Left renal cortex interstitium (tissue), 4 donors: ENCODE measurements around the gene ITPKB. TPM values are rescaled to one million over a fixed set of nuclear protein-coding genes. Genes with fewer than 3 reads are reported as not detected.
A peak's percentile ranks its signal among the peaks of the same experiment; 100 is the strongest.
"Not testable (repeated sequence)": the region's sequence is repeated elsewhere in the genome, so short reads cannot be mapped to it uniquely, and the experiment has no call there.

Experiments
- DNase-seq, 4 donors: peaks; one replicate each; pipeline ENCODE4 v3.0.0-alpha.2; 2013; ENCODE audit warnings: low read depth in 4 of 4, low spot score in 2 of 4, missing footprints in 1 of 4
- polyA plus RNA-seq, 4 donors: library from polyadenylated mRNA; unstranded; fragments of 120-200 nt; gene quantifications; one replicate each; pipeline ENCODE4 v1.2.1, GENCODE V29; 2013; ENCODE audit not compliant: insufficient read length in 4 of 4

Gene ITPKB
- polyA plus RNA-seq, 4 donors = 22.4 to 28.6 (median 25.4) TPM

DNA sequence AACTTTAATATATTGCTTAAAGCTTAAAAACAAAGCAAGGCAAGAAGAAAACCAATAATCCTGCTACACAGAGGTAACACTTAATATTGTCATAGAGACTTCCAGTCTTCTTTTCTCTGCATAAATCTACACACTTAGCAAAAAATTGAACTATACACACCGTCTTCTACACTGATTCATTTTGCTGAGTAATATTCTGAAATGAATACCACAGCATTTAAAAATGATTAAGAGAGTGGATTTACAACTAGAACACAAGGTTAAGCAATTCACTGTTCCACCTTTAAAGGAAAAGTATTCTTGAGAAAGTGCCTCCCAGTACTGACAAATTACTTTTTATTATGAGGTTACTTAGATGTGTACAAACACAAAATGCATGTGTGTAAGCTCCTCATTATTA is 22.2 kb upstream of the ITPKB start:
- DNase-seq = no peak

DNA sequence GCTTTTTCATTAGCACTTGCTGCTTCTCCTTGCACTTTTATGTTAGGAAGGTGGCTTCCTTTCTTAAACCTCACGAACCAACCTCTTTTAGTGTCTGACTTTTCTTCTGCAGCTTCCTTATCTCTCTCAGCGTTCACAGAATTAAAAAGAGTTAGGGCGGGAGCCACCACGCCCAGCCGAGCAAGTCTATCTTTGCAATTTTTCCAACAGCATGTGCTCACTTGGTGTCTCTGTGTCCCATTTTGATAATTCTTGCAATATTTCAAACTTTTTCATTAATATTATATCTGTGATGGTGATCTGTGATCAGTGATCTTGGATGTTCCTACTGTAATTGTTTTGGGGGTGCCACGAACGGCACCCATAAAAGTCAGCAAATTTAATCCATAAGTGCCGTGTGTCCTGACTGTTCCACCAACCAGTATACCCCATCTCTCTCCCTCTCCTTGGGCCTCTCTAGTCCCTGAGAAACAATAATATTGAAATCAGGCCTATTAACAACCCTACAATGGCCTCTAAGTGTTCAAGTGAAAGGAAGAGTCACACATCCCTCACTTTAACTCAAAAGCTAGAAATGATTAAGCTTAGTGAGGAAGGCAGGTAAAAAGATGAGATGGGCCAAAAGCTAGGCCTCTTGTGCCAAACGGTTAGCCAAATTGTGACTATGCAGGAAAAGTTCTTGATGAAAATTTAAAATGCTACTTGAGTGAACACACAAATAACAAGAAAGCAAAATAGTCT is 15.9 kb upstream of the ITPKB start:
- no peak for DNase-seq

DNA sequence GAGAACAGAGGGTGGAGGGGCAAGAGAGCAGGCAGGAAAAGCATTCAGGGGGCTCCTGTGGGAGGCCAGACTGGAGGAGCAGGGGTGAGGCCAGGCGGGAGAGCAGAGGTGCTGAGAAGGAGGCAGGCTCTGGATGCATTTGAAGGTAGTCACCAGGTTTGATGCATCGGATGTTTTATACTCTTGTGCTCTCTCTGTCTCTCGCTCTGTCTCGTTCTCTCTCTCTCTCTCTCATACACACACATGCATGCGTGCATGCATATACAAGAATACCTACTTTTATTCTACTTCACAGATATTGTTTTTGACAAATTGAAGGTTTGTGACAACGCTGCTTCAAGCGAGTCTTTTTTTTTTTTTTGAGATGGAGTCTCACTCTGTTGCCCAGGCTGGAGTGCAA is 15.0 kb upstream of the ITPKB start:
- no peak for DNase-seq

DNA sequence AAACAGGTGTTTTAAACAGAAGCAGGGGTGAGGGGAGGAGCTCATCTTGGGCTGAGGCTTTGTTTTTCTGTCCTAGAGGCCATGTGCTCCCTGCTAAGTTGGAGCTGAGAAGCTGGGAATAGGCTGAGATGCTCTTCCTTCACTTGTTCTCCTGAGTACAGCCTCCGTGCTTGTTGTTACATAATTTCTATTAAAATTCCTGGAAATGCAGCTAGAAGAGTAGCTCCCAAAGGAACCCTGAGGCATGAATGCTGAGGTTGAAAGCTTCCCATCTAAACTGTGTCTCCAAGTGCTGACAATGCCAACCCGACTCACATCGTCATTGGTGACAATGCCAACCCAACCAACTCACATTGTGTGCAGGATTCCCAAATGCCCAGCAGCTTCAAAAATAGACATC is 12.6 kb upstream of the ITPKB start:
- no peak for DNase-seq

DNA sequence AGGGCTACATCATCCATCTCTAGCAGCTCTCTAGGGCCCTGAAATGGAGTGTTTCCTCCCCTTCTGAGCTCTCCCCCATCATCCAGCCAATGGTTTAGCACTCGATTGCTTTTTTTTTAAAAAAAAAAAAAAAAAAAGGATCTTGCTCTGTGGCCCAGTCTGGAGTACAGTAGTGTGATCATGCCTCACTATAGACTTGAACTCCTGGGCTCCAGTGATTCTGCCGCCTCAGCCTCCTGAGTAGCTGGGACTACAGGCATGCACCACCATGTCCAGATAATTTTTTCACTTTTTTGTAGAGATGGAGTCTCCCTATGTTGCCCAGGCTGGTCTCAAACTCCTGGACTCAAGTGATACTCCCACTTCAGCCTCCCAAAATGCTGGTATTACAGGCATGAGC is 12.1 kb upstream of the ITPKB start:
- DNase-seq = no peak

DNA sequence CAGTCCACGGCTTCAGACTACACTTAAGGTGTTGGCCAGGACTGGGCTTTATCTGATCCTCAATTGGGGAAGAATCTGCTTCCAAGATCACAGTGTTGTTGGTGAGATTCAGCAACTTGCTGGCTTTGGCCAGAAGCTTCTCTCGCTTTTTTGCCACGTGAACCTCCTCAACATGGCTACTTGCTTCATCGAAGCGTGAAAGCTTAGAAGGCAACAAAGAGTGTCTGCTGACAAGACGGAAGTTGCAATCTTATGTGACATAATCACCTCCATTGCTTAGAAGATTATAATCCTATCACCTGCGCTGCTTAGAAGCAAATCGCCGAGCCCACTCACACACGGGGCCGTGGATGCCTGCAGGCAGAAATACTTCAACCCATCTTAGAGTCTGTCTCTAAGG is 10.4 kb upstream of the ITPKB start:
- no peak for DNase-seq

DNA sequence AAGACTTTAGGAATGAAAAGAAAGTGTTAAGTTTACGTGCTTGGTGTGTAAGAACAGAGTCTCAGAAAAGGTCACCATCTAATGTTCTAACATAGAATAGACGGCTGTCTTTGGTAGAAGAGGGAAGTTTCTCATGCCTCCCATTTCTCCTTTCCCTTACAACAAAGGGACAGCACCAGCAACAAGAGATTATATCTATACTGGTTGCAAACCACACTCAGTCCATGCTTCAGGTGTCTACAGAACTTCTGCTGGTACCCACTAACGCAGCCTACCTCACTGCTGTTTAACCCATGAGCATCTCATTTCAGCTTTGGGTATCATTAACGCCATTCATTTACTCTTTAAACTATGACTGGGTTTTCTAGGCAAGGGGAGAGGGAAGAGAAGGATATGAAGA is 9.2 kb upstream of the ITPKB start:
- no peak for DNase-seq

DNA sequence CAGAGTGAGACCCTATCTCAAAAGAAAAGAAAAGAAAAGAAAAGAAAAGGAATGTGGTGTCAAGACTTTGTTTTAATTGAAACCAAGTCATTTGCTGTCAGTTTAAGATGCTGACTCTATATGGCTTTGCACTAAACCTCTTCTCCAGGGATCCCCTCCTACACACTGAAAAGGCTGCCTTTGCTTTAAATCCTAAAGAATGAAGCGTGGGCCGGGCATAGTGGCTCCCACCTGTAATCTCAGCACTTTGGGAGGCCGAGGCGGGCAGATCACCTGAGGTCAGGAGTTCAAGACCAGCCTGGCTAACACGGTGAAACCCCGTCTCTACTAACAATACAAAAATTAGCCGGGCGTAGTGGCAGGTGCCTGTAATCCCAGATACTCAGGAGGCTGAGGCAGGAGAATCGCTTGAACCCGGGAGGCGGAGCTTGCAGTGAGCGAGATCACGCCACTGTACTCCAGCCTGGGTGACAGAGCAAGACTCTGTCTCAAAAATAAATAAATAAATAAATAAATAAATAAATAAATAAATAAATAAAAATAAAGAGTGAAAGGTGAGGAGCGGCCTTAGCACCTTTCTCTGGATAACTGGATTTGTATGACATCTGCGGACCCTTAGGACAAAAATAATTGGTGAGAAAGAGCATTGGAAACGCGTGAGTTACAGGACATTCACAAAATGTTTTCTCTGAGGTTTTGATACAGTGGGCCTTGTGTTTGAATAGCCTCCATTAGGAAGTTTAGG is 8.6 kb upstream of the ITPKB start:
- not testable (repeated sequence) for DNase-seq

DNA sequence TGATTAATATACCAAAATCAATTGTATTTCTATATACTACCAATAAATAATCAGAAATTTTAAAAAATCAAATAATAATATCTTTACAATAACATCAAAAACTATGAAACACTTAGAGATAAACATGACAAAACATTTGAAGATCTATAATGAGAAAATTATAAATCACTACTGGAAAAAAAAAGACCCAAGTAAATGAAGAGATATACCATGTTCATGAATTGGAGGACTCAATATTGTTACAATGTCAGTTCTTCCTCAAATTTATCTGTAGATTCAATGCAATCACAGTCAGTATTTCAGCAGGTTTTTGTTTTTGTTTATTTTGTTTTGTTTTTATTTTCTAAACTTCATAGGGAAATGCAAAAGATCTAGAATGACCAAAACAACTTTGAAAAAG is 4.2 kb upstream of the ITPKB start:
- DNase-seq = no peak

DNA sequence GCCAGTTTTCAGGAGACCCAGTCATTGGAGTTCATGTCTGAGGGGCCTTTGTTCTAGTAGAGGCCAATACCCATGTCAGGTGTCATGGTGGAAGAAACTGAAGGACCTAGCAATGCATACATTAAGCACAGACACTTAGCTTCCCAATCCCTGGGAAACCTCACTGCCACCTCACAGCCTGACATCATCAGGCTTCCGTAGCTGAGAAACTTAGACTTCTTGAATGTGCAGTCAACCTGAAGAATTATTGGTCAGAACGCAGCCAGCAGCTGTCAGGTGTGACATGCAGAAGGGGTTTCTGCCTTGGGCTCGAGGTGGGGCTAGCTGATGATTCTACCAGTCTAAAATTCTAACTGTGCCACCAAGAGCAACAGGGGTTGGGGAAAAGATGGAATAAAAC is 1.9 kb upstream of the ITPKB start:
- no peak for DNase-seq

DNA sequence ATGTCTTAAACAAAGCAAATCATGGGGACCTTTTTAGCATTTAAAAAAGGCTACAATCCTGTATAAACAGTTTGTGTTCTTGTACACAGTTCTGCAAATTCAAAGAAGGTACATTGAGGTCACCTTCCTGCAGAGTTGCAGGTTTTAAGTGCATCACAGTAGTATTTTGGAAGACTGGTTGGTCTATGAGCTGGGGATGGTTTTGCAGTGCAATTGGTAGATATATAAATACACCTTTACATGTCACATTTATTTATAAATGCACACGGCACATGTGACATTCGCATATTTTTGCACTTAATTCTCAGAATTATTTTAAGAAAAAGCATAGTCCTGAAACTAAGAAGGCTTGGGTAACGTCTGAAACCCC is 599 bp upstream of the ITPKB start:
- no peak for DNase-seq

DNA sequence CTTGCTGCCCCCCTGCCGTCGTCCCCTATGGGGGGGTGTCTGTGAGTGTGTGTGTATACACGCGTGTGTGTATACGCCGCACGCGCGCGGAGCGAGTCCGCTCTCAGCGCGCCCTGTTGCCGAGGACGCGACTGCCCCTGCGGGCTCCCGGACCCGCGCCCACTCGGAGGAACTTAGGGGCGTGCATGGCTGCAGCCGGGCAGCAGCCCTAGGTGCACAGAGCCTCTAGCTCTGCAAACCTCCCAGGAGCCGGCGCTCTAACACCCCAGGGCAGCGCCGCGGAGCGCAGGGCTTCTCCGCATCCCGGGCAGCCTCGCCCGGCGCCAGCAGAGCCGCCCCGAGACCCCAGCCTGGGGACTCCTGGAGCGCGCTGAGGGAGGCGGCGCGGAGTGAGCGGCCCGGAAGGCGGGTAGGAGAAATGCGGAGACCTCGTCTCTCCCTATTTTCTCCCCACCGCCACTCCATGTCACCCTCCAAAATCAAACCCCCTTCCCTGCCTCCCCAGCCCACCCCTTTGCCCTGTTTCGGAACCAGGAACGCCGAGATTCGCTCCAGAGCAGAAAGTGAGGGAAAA is 574 bp downstream of the ITPKB start:
- peak in 1 of 4 donors; percentile 46 for DNase-seq

DNA sequence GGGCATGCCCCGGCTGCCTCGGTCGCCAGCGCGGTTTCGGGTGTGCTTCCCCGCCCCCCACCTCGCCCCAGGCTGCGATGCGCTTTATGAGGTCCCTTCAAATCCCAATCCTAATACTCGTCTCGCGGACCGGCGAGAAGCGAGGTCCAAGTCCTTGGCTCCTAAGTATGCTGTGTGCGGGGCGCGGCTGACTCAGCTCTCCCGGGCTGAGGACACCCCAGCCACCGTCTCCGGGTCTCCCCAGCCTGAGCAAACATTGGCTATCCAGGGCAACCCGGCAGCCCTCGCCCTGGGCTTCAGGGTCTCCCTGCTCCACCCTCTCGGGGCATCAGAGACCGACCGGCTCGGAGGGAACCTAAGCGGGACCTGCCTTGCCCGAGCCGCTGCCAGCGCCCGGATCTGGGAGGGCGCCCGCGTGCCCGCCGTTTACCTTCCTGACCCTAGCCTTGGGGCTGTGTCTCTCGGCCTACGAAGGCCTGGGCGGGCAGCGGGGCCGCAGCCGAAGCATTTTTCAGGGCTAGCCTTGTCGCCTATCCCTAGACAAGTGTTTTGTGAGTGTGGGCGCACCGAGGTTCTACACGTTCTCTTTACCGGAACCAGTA is 1.2 kb downstream of the ITPKB start:
- DNase-seq = no peak

DNA sequence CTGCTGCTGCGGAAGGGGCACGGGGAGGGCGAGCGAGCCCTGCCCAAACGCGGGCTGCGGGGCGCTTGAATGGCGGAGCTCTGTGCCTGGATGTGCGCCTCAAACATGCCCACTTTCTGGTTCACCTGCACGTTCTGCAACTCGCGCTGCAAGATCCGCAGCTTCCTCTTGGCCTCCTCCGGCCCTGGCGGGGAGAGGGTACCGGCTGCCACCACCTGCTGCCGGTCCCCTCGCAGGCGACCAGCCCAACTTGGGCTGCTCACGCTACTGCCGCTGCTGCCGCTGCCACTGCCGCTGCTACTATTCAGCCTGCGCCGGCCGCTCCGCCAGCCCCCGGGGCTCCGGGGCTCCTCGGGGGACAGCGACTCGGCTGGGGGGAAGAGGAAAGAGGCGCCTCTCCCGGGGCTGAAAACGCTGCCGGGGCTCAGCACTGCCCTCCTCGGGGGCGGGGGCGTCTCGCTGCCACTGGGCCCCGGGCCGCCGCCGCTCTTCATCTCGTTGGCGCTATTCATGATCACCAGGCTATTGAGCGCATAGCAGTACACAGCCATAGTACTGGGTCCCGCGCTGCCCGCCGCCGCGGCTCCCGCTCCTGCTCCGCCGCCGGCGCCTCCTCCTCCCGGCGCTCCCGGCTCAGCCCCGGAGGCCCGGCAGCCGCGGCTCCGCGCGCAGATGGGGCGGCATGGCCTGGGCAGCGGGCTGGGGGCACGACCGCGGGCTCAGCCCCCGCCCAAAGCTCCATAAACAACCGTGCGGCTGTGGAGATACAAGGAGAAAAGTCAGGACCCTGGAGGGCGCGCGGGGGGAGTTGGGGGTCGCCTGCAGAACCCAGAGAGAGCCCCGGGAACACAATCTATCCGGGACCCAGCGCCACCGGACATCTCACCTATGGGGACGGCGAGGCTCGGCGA is 1.9 kb downstream of the ITPKB start:
- DNase-seq = no peak

DNA sequence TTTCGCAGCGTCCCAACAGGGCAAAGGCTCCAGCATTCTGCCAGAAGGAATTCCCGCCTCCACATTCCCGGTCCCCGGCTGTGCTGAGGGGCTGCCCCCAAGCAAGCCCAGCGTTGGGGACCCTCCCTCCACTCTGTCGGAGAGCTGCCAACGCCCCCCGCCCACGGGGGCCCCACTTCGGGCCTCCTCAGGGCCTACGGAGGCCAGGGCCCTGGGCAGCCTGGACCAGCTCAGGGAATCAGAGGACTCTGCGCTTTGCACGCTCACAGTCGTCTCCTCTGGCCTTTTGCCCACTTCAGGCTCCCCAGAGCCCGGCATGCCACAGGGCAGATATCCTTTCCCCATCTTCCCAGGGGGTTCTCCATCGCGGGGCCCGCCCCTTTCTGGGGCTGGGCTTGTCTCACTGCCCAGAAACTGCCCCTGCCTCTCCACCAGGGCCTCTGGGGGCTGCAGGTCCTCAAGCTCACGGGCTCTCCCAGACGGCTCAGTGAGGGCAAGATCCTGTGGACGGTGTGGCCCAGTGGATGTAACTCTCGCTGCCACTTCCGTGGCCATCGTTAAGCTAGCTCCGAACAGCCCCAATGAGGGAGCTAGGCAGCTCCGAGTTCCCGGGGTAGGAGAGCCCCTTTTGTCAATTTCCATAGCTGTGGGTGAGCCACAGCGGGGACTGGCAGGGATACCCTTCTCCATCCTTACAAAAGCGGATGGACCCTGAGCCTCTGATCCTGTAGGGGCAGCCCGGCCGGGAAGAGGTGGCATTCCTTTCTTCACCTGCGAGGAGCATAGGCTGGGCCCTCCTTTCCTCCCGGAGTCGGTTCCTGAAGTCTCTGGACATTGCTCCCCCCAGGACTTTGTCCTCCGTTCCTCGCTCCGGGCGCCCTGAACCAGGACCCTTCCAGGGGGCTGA is 2.8 kb downstream of the ITPKB start:
- DNase-seq = no peak

DNA sequence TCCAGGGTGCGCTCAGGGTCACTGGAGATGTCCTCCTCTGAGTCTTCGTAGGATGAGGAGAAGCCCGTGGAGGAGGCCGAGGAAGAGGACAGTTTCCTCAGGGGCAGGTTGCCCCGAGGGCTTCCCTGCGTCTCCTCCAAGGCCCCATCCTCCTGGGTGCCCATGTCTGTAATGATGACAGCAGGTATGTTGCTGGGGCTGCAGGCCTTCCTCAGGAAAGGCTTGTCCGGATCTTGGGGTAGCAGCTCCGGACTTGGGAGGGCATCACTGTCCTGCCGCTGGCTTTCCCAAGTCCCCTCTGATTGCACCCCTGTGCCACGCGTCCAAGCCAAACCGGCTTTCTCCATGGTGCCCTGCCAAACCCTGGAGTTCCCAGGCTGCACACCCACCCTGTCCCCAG is 3.5 kb downstream of the ITPKB start:
- DNase-seq = no peak

DNA sequence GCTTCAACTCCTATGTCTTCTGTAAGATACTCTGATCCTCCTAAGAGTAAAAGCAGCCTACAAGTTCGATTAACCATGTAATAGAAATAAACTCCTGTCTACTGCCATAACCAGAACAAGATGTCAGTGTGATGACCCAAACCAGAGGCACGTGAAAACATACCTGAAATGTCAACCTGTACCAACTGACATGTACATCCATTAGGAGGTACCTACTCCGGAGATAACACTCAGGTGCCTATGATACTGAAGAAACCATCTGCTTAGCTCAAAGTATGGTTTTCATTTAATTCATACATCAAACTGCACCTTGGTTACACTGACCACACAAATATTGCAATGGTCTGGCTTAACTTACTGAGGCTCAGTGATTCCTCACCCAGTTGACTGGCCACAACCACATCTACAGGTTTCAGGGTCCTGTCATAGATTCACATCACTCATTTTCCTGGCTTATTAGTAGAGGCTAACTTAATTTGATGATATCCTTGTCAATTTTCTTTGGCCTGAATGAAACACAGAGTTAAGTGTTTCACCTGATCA is 4.4 kb downstream of the ITPKB start:
- no peak for DNase-seq

DNA sequence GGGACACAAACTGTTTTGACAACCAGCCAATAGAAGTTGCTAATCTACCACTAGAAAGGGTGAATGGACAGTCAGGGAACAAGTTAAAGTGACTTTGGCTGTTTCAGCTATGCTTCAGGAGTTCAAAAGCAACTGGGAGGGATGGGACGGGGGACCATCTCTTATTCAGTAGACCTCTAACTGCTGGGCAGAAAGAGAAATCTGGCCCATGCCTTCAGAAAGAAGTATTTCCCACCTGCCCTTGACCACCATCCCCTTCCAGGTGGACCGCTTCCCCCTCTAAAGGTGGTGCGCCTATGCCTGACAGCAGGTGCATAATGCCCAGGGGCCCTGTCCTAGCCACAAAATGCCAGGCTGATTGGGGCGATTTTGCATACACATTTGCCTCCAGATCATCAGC is 5.2 kb downstream of the ITPKB start:
- no peak for DNase-seq

DNA sequence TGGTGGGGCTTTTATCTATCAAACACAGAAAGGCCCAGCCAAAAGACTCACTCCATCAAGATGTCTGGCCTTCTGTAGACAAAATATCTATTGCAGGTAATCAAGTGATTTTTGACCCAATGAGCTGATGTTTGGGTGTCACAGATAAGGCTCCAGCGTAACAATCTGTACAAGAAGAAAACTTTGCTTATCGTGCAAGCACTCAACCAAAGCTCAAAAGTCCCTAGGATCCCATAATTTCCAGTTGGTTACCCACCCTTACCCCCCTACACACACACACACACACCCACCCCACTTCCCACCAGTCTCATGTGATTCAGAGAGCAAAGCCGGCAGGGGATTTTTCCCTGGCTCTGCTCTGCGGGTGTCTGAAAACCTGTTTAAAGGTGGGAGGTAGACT is 5.8 kb downstream of the ITPKB start:
- DNase-seq = no peak
